ENCODE results near the gene SMYD5. TPM values are rescaled to one million over a fixed set of nuclear protein-coding genes. Genes with fewer than 3 reads are reported as not detected.

SMYD5 gene
- total and polyA plus RNA-seq, 9 of the 15 experiments (the other 6 are each of a cell fraction or from before 2014, with no cell fraction given), result 11.4 to 56.8 (median 32.0) TPM

DNA sequence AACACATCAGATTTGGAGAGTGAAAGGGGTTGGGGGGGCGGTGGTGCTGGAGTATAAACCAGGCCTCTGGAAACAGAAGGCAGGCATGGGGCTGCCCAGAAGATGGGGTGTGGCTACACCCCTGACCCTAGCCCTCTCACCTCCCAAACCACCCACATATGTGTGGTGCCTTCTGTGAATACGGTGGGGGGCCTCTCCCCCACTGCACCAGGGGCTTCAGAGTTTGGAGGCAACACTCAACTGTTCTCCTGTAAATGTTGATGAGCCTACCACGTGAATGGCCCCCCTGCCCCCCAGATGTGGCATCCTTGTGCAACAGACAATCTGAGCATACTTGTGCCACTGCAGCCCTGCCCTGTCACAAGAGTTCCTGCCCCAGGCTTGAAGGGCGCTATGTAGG lies 50.7 kb downstream of the SMYD5 start:
- WGBS (ENCODE audit: insufficient coverage, low coverage, missing lambda C conversion rate), result 24% methylated on average over 4 of the region's 4 CpGs

More for the DNA sequence above, 50.7 kb downstream of the SMYD5 start:
- no peak for DNase-seq (ENCODE audit: extremely low read depth in 1 of 4, low spot score in 3 of 4)
- ATAC-seq, result no peak
- peaks cover 3% of the 10 kb centered on the region; the same call in 1 of the 2 replicates for H4K20me1 ChIP-seq (replicated peaks; ENCODE audit: control insufficient read depth, insufficient read depth, low read length)
- FAIRE-seq, result no peak
- H3K27ac ChIP-seq (ENCODE audit: extremely low read depth, low read depth, low read length), result no peak overlapping the region
- no peak overlapping the region for H3K4me3 ChIP-seq
- peaks cover 2 to 9% of the 10 kb centered on the region in 2 experiments; a peak in 2 of 5 replicates for H3K4me1 ChIP-seq (replicated peaks in 1 of 2; ENCODE audit: control insufficient read depth in 2 of 2, insufficient read depth in 2 of 2, low read length in 2 of 2)
- in situ Hi-C loops (cut with MboI), result no loop called here
- H3K9me3 ChIP-seq (replicated peaks; ENCODE audit: control insufficient read depth, insufficient read depth, low read depth, low read length), result no peaks in the 10 kb centered on the region
- CTCF ChIA-PET (ENCODE audit: low intra/inter-chr PET ratio), result no interaction called here
- H3K9me1 ChIP-seq (ENCODE audit: control insufficient read depth, insufficient read depth, low read length), result no peaks in the 10 kb centered on the region
- no TSS peak for BruUV-seq (replicated peaks)
- H3K27me3 ChIP-seq (ENCODE audit: control insufficient read depth in 2 of 2, insufficient read depth in 2 of 2, low read length in 2 of 2), result peaks cover 0 to 3% of the 10 kb centered on the region in 2 experiments; a peak in 1 of 5 replicates
- no peak overlapping the region for H3K4me2 ChIP-seq (ENCODE audit: insufficient read depth, low read length)
- TF ChIP-seq HCFC1 (IDR thresholded peaks at IDR 0.05; ENCODE audit: low read depth, low read length), result no peak
- TF ChIP-seq, protein P1, sequence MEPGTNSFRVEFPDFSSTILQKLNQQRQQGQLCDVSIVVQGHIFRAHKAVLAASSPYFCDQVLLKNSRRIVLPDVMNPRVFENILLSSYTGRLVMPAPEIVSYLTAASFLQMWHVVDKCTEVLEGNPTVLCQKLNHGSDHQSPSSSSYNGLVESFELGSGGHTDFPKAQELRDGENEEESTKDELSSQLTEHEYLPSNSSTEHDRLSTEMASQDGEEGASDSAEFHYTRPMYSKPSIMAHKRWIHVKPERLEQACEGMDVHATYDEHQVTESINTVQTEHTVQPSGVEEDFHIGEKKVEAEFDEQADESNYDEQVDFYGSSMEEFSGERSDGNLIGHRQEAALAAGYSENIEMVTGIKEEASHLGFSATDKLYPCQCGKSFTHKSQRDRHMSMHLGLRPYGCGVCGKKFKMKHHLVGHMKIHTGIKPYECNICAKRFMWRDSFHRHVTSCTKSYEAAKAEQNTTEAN (CRISPR knock-in tag; IDR thresholded peaks at IDR 0.05), result no peak
- TF ChIP-seq CEBPB (tag; IDR thresholded peaks at IDR 0.05), result no peak
- no peak for TF ChIP-seq SRSF3 (IDR thresholded peaks at IDR 0.05; ENCODE audit: insufficient read depth, low read length)
- no peak for TF ChIP-seq NCOR1 (IDR thresholded peaks at IDR 0.05)
- peaks cover 6% of the 10 kb centered on the region; the same call in 1 of the 3 replicates for H3K36me3 ChIP-seq (ENCODE audit: control insufficient read depth, insufficient read depth, low read length)
- no peak overlapping the region for H2AFZ ChIP-seq (ENCODE audit: low read depth, low read length)
- no peaks in the 10 kb centered on the region for H3K79me2 ChIP-seq (ENCODE audit: control insufficient read depth, insufficient read depth, low read length)
- POLR2A ChIA-PET, result interaction anchor here (0.6 to 1.1 kb wide), 2 partner anchors 11 to 306 kb away, joined by 3 read pairs; no protein-coding TSS in a partner anchor
- no peak overlapping the region for H3K9ac ChIP-seq (ENCODE audit: insufficient read depth in 1 of 2, low read depth in 2 of 2, low read length in 2 of 2)
- intact Hi-C loops (cut with micrococcal nuclease), result loop anchor here (5.0 kb wide), 1 partner anchor 177 kb away; no protein-coding TSS in a partner anchor

All from K562 (cell line).